GM23338 (cell line): ENCODE data around the gene UBL4A.

Experiments used
- CREB1 ChIP-seq: fragments of 250-450 bp; sonication (Bioruptor Pico); IDR thresholded peaks from 2 replicates; pipeline ENCODE4 v1.5.0; 2020; ENCODE audit warnings: low read depth, mild to moderate bottlenecking, moderate library complexity
- CTCF ChIP-seq, 2 experiments: fragments of 200-600 bp in 1 of 2; sonication (generic) in 1 of 2; conservative IDR thresholded peaks; 2 replicates each; pipeline versions ENCODE4 v1.5.1 to v1.6.1; 2016 to 2017; ENCODE audit warnings: antibody characterized with exemption in 2 of 2, low read depth in 2 of 2, mild to moderate bottlenecking in 2 of 2, moderate library complexity in 1 of 2
- EZH2 ChIP-seq: fragments of 200-600 bp; sonication (generic); IDR thresholded peaks from one replicate; pipeline ENCODE4 v1.8.0; 2017; ENCODE audit warnings: antibody characterized with exemption, mild to moderate bottlenecking, low read depth; ENCODE audit not compliant: unreplicated experiment
- EZH2phosphoT487 ChIP-seq: fragments of 200-600 bp; sonication (generic); IDR thresholded peaks from one replicate; pipeline ENCODE4 v1.8.1; 2018; ENCODE audit warnings: antibody characterized with exemption; ENCODE audit not compliant: unreplicated experiment
- JUNB ChIP-seq: IDR thresholded peaks from one replicate; pipeline ENCODE4 v1.6.1; 2016; ENCODE audit warnings: antibody characterized with exemption; ENCODE audit not compliant: unreplicated experiment
- NANOG ChIP-seq: IDR thresholded peaks from 2 replicates; pipeline ENCODE4 v1.6.1; 2016; ENCODE audit warnings: antibody characterized with exemption, borderline replicate concordance
- POLR2AphosphoS5 ChIP-seq: IDR thresholded peaks from 2 replicates; pipeline ENCODE4 v1.6.1; 2016; ENCODE audit warnings: antibody characterized with exemption, low read depth
- REST ChIP-seq: IDR thresholded peaks from one replicate; pipeline ENCODE4 v1.6.1; 2018; ENCODE audit warnings: antibody characterized with exemption; ENCODE audit not compliant: unreplicated experiment
- STAT1 ChIP-seq: IDR thresholded peaks from one replicate; pipeline ENCODE4 v1.6.1; 2016; ENCODE audit warnings: antibody characterized with exemption; ENCODE audit not compliant: unreplicated experiment
- ZNF114 ChIP-seq: fragments of 250-450 bp; sonication (Bioruptor Pico); IDR thresholded peaks from 2 replicates; pipeline ENCODE4 v1.5.0; 2020; ENCODE audit warnings: mild to moderate bottlenecking, moderate library complexity

- TF ChIP-seq EZH2 (no peak), CTCF (conservative IDR thresholded peaks at IDR 0.05; ENCODE audit: low read depth in 2 of 2) (no peak), POLR2AphosphoS5 (no peak), REST (no peak), ZNF114 (CRISPR knock-in tag) (no peak), EZH2phosphoT487 (no peak), CREB1 (CRISPR knock-in tag) (no peak), NANOG (no peak), STAT1 (no peak), JUNB (no peak)
Measured at GRCh38 chrX:154490021-154490413, 3.6 kb upstream of the UBL4A start.
